Measurements from ENCODE around the gene NCOA7. TPM values are rescaled to one million over a fixed set of nuclear protein-coding genes. Genes with fewer than 3 reads are reported as not detected.

Gene NCOA7
- total RNA-seq, 1 experiment from 2014 or later: 13.8 TPM

GRCh38 chr6:125957845-125958244 is 167.1 kb downstream of the NCOA7 start:
- no peak overlapping the region for H3K9ac ChIP-seq (ENCODE audit: low read length)
- ATAC-seq: no peak
- H3K27me3 ChIP-seq (ENCODE audit: insufficient read depth, low read length): no peaks in the 10 kb centered on the region
- no peak overlapping the region for H3K27ac ChIP-seq (ENCODE audit: low read depth, low read length)
- no peaks in the 10 kb centered on the region for H3K36me3 ChIP-seq (ENCODE audit: control insufficient read depth in 1 of 2, insufficient read depth in 2 of 2, low read length in 2 of 2)
- peaks cover 4% of the 10 kb centered on the region for H3K79me2 ChIP-seq (ENCODE audit: insufficient read depth, low read length)
- TF ChIP-seq ELF1 (IDR thresholded peaks at IDR 0.05; ENCODE audit: borderline replicate concordance, low read depth) (no peak), SRF (IDR thresholded peaks at IDR 0.05; ENCODE audit: low read depth) (no peak), EZH2 (IDR thresholded peaks at IDR 0.05) (no peak), EZH2phosphoT487 (IDR thresholded peaks at IDR 0.05; ENCODE audit: borderline replicate concordance) (no peak), REST (IDR thresholded peaks at IDR 0.05; ENCODE audit: low read depth) (no peak), SIN3A (IDR thresholded peaks at IDR 0.05; ENCODE audit: low read depth) (no peak), MAX (IDR thresholded peaks at IDR 0.05) (no peak), RAD21 (IDR thresholded peaks at IDR 0.05; ENCODE audit: low read depth) (no peak), POLR2AphosphoS5 (IDR thresholded peaks at IDR 0.05; ENCODE audit: low read depth, low read length) (no peak)
- no peaks in the 10 kb centered on the region for H3K9me3 ChIP-seq (ENCODE audit: control insufficient read depth in 1 of 2, insufficient read depth in 1 of 2, low read depth in 1 of 2, low read length in 2 of 2)
- BruUV-seq (replicated peaks): TSS peak; percentile 62
- ChIA-PET CTCF (interaction anchor here (1.4 to 2.6 kb wide), 3 partner anchors 16 to 204 kb away, joined by 3 to 24 read pairs (median 13); partner anchors contain the start of gene NCOA7), RAD21 (ENCODE audit: low non-redundant PET in 1 of 2, low total read pairs in 2 of 2, uncharacterized antibody in 2 of 2, unreplicated experiment in 2 of 2) (no interaction called here), POLR2A (no interaction called here)
- no peak for DNase-seq (ENCODE audit: low read depth, low spot score)
- H3K4me1 ChIP-seq (ENCODE audit: control insufficient read depth in 1 of 2, insufficient read depth in 2 of 2, low read length in 2 of 2): peaks cover 10 to 17% of the 10 kb centered on the region in 2 experiments; a peak in 3 of 4 replicates
- intact Hi-C loops (cut with micrococcal nuclease): loop anchor here (2.0 kb wide), 1 partner anchor 167 kb away; the partner anchor contains the start of gene NCOA7
- H3K4me3 ChIP-seq (replicated peaks in 1 of 2; ENCODE audit: low read depth in 1 of 2, low read length in 2 of 2): peak overlapping the region; percentile 69 to 73
- H3K9me2 ChIP-seq (ENCODE audit: insufficient read depth): no peaks in the 10 kb centered on the region
- no peaks in the 10 kb centered on the region for H4K20me1 ChIP-seq (ENCODE audit: insufficient read depth)
- peak overlapping the region; percentile 89 for H3K4me2 ChIP-seq (ENCODE audit: low read length)
- H2AFZ ChIP-seq (ENCODE audit: low read depth, low read length, poor library complexity, severe bottlenecking): no peak overlapping the region
